A549 (cell line): ENCODE measurements around the gene AHSP.

Experiments used
- JUN ChIP-seq, 2 experiments: fragments of >200 bp; sonication (Bioruptor Twin); formaldehyde crosslinking; IDR thresholded peaks; 2 replicates in 1 of 2; 3 replicates in 1 of 2; pipeline ENCODE4 v1.6.1; 2016 to 2017
- MAX ChIP-seq: IDR thresholded peaks from 2 replicates; pipeline ENCODE4 v1.6.1; 2012
- POLR2A ChIP-seq: IDR thresholded peaks from 2 replicates; pipeline ENCODE4 v1.6.1; 2012; ENCODE audit warnings: mild to moderate bottlenecking, low read length
- SMC3 ChIP-seq: fragments of >200 bp; sonication (Bioruptor Twin); formaldehyde crosslinking; IDR thresholded peaks from 3 replicates; pipeline ENCODE4 v1.6.1; 2018; ENCODE audit warnings: inconsistent platforms
- SREBF2 ChIP-seq: fragments of 450-650 bp; IDR thresholded peaks from 2 replicates; pipeline ENCODE4 v1.6.1; 2014; ENCODE audit warnings: mild to moderate bottlenecking, moderate library complexity
- TF ChIP-seq, protein P1 (sequence below): fragments of 200-600 bp; sonication (generic); IDR thresholded peaks from 2 replicates; pipeline ENCODE4 v1.6.1; 2016; ENCODE audit warnings: antibody characterized with exemption, mild to moderate bottlenecking, moderate library complexity

- TF ChIP-seq SREBF2 (no peak), SMC3 (no peak), MAX (no peak), JUN (IDR thresholded peaks at IDR 0.05) (no peak), POLR2A (no peak)
- TF ChIP-seq, protein P1, sequence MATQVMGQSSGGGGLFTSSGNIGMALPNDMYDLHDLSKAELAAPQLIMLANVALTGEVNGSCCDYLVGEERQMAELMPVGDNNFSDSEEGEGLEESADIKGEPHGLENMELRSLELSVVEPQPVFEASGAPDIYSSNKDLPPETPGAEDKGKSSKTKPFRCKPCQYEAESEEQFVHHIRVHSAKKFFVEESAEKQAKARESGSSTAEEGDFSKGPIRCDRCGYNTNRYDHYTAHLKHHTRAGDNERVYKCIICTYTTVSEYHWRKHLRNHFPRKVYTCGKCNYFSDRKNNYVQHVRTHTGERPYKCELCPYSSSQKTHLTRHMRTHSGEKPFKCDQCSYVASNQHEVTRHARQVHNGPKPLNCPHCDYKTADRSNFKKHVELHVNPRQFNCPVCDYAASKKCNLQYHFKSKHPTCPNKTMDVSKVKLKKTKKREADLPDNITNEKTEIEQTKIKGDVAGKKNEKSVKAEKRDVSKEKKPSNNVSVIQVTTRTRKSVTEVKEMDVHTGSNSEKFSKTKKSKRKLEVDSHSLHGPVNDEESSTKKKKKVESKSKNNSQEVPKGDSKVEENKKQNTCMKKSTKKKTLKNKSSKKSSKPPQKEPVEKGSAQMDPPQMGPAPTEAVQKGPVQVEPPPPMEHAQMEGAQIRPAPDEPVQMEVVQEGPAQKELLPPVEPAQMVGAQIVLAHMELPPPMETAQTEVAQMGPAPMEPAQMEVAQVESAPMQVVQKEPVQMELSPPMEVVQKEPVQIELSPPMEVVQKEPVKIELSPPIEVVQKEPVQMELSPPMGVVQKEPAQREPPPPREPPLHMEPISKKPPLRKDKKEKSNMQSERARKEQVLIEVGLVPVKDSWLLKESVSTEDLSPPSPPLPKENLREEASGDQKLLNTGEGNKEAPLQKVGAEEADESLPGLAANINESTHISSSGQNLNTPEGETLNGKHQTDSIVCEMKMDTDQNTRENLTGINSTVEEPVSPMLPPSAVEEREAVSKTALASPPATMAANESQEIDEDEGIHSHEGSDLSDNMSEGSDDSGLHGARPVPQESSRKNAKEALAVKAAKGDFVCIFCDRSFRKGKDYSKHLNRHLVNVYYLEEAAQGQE = no peak
These were observed 49.7 kb downstream of the AHSP start for GRCh38 chr16:31577411-31577810.
